ENCODE data around the gene TMIGD2.

DNA sequence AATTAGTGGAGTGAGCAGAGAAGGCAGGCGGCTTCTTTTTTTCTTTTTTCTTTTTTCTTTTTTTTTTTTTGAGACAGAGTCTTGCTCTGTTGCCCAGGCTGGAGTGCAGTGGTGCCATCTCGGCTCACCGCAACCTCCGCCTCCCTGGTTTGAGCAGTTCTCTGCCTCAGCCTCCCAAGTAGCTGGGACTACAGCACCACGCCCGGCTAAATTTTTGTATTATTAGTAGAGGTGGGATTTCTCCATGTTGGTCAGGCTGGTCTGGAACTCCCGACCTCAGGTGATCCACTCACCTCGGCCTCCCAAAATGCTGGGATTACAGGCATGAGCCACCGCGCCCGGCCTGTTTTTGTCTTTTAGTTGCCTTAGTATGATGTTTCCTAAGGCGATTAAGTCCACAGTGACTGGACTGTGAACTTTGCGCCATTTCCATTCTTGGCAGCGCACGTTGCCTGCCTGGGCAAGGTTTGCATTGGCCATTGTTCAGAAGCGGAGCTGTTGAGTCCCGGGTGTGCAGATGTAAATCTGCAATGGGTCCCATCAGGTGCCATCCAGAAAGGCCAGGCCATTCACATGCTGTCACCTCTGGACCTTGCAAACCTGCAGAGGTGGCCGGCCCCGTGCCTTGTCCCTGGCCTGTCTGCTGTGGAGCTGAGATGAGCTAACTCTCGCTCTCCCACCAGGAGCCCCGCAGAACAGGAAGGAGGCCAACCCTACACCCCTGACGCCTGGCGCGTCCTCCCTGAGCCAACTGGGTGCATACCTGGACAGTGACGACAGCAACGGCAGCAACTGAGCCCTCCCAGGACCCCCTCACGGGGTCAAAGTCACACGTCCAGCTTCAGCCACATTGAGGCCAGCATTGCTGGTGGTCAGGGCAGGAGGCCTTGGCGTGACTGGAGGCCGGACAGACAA lies 34.0 kb downstream of the TMIGD2 start:
- TF ChIP-seq POLR2A (IDR thresholded peaks at IDR 0.05; ENCODE audit: low read length) (no peak), GATA1 (IDR thresholded peaks at IDR 0.05; ENCODE audit: low read depth, low read length) (no peak)

All from erythroblast (primary cell).